ENCODE results near the gene OSBP. TPM values are rescaled to one million over a fixed set of nuclear protein-coding genes. Genes with fewer than 3 reads are reported as not detected.

The OSBP gene
- total RNA-seq, 1 experiment from 2014 or later, result 35.3 TPM

DNA sequence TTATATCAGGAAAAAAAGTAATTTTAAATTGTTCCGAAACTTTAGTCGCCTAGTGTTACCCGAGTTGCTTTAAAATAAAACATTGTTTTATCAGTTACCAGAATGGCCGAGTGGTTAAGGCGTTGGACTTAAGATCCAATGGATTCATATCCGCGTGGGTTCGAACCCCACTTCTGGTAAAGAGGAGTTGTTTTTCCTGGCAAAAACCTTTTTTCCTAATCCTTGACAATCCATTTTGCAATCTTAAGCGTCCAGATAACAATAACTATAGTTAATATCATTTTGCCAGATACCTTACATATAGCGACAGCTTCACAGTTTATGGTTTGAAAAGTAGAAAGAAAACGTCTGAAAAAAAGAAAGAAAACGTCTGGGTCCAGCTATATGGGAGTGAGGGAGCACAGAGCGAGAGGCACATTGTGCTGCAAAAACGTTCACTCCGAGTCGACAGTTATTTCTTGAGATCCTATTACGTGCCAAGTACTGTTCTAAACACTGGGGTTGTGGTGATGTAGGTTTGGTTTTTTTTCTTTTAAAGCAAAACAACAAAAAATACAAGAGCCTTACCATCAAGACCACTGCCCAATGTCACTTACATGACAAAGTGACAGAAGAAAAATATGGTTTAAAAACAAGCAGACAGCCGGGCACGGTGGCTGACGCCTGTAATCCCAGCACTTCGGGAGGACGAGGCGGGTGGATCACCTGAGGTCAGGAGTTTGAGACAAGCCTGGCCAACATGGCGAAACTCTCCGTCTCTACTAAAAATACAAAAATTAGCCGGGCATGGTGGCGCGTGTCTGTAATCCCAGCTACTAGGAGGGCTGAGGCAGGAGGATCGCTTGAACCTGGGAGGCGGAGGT, 63.7 kb downstream of the OSBP start:
- intact Hi-C loops (cut with micrococcal nuclease; ENCODE audit: unreplicated experiment), result loop anchor here (5.0 to 10.0 kb wide), 2 partner anchors 115 to 223 kb away; partner anchors contain the start of gene PATL1
- no peaks in the 10 kb centered on the region for H3K27me3 ChIP-seq (ENCODE audit: control insufficient read depth, insufficient read depth, low read length)
- in situ Hi-C loops (cut with HindIII; ENCODE audit: low pct_unique_long_range_greater_than_20kb, low sequenced_read_pairs), result no loop called here
- ChIA-PET CTCF (no interaction called here), POLR2A (no interaction called here)
- BruUV-seq (replicated peaks), result no TSS peak
- peak overlapping the region; percentile 89 to 95 for H3K4me3 ChIP-seq (ENCODE audit: low read depth in 2 of 2, low read length in 2 of 2)
- peak in 1 of 2 experiments; percentile 29; a peak in 2 of 4 replicates for TF ChIP-seq REST (IDR thresholded peaks at IDR 0.05; ENCODE audit: insufficient read depth in 1 of 2, low read depth in 2 of 2, low read length in 1 of 2)
- TF ChIP-seq TCF7L2 (IDR thresholded peaks at IDR 0.05; ENCODE audit: low read depth, low read length), result no peak
- peak; percentile 48 for ATAC-seq
- H3K4me1 ChIP-seq (ENCODE audit: control insufficient read depth, insufficient read depth, low read length), result peaks cover 12% of the 10 kb centered on the region
- no peak for DNase-seq (ENCODE audit: low read depth, low spot score)
- no peaks in the 10 kb centered on the region for H3K36me3 ChIP-seq (ENCODE audit: control insufficient read depth, insufficient read depth, low read length)
- peak overlapping the region; percentile 94 for H3K27ac ChIP-seq (ENCODE audit: low read length)
- H3K9me3 ChIP-seq (ENCODE audit: control insufficient read depth, insufficient read depth, low read depth, low read length), result no peaks in the 10 kb centered on the region

- Histone ChIP-seq H3K27ac (ENCODE audit: low read length) (peak overlapping the region; percentile 94), H3K9me3 (ENCODE audit: control insufficient read depth, insufficient read depth, low read depth, low read length) (no peaks in the 10 kb centered on the region), H3K36me3 (ENCODE audit: control insufficient read depth, insufficient read depth, low read length) (no peaks in the 10 kb centered on the region), H3K27me3 (ENCODE audit: control insufficient read depth, insufficient read depth, low read length) (no peaks in the 10 kb centered on the region), H3K4me3 (ENCODE audit: low read depth in 2 of 2, low read length in 2 of 2) (peak overlapping the region; percentile 89 to 95), H3K4me1 (ENCODE audit: control insufficient read depth, insufficient read depth, low read length) (peaks cover 12% of the 10 kb centered on the region)
- DNase-seq (ENCODE audit: low read depth, low spot score), result no peak
- ChIA-PET POLR2A (no interaction called here), CTCF (no interaction called here)
- intact Hi-C loops (cut with micrococcal nuclease; ENCODE audit: unreplicated experiment), result loop anchor here (5.0 to 10.0 kb wide), 2 partner anchors 116 to 224 kb away; partner anchors contain the start of gene PATL1
- ATAC-seq, result peak; percentile 71
- no TSS peak for BruUV-seq (replicated peaks)
- in situ Hi-C loops (cut with HindIII; ENCODE audit: low pct_unique_long_range_greater_than_20kb, low sequenced_read_pairs), result no loop called here
- TF ChIP-seq CTCF (IDR thresholded peaks at IDR 0.05), result no peak
- TF ChIP-seq SIN3A (IDR thresholded peaks at IDR 0.05; ENCODE audit: borderline replicate concordance, insufficient read depth, low read depth, low read length), result no peak; the same call in 1 of the 2 replicates
- 0 out of 2 replicates have a peak, but pooled peaks have one; percentile 42 for TF ChIP-seq POLR2AphosphoS5 (IDR thresholded peaks at IDR 0.05; ENCODE audit: low read depth, low read length)
- TF ChIP-seq REST (IDR thresholded peaks at IDR 0.05; ENCODE audit: insufficient read depth in 1 of 2, low read depth in 2 of 2, low read length in 1 of 2), result no peak
- TF ChIP-seq TCF7L2 (IDR thresholded peaks at IDR 0.05; ENCODE audit: low read depth, low read length), result peak; percentile 21; the same call in 1 of the 2 replicates
Measured at GRCh38 chr11:59550842-59551658, 64.5 kb downstream of the OSBP start.

Data from Panc1 (cell line).